OCI-LY7 (cell line): ENCODE results near the gene EMX2. TPM values are rescaled to one million over a fixed set of nuclear protein-coding genes. Genes with fewer than 3 reads are reported as not detected.

Source experiments
- BruUV-seq: library from RNA; stranded (reverse); fragments of 400-500 nt; replicated peaks from 2 replicates; lab custom pipeline; 2021; lab: Mats Ljungman, UMichigan
- CTCF ChIA-PET: fragments of 300-600 bp; sonication (Branson Sonifier 250); formaldehyde crosslinking; loops from one replicate; lab custom pipeline; 2022; ENCODE audit warnings: antibody characterized with exemption; ENCODE audit not compliant: unreplicated experiment; lab: Charles Lee
- POLR2A ChIA-PET: fragments of 300-600 bp; sonication (Branson Sonifier 250); formaldehyde crosslinking; loops from one replicate; lab custom pipeline; 2022; ENCODE audit warnings: antibody characterized with exemption; lab: Charles Lee
- DNase-seq: peaks from one replicate; pipeline ENCODE4 v3.0.0-alpha.2; 2015; ENCODE audit warnings: low spot score
- H2AFZ ChIP-seq: fragments of 200-600 bp; sonication (generic), shearing (Covaris generic); 2 replicates; pipeline ENCODE4 v1.6.1; 2014; ENCODE audit warnings: mild to moderate bottlenecking, antibody characterized with exemption, low read length, moderate library complexity
- H3K27ac ChIP-seq: fragments of 200-600 bp; sonication (generic); 2 replicates; pipeline ENCODE4 v1.5.1; 2014; ENCODE audit warnings: mixed run types, low read depth, mild to moderate bottlenecking, moderate library complexity, low read length, inconsistent platforms; ENCODE audit not compliant: poor library complexity, severe bottlenecking
- H3K36me3 ChIP-seq: fragments of 200-600 bp; sonication (generic); 2 replicates; pipeline ENCODE4 v1.6.1; 2014; ENCODE audit warnings: mild to moderate bottlenecking, antibody characterized with exemption, low read length, moderate library complexity, mixed read lengths; ENCODE audit not compliant: insufficient read depth
- H3K4me1 ChIP-seq: fragments of 200-600 bp; sonication (generic); 2 replicates; pipeline ENCODE4 v1.5.1; 2014; ENCODE audit warnings: mild to moderate bottlenecking, low read length; ENCODE audit not compliant: insufficient read depth, poor library complexity, severe bottlenecking
- H3K4me2 ChIP-seq: fragments of 200-600 bp; sonication (generic); 2 replicates; pipeline ENCODE4 v1.6.1; 2014; ENCODE audit warnings: mild to moderate bottlenecking, low read length
- H3K4me3 ChIP-seq: fragments of 200-600 bp; sonication (generic); 2 replicates; pipeline ENCODE4 v1.5.1; 2014; ENCODE audit warnings: mild to moderate bottlenecking, low read depth, low read length; ENCODE audit not compliant: poor library complexity, severe bottlenecking
- H3K79me2 ChIP-seq: fragments of 200-600 bp; sonication (generic); 2 replicates; pipeline ENCODE4 v1.6.1; 2016; ENCODE audit warnings: low read depth, mild to moderate bottlenecking, low read length, moderate library complexity, mixed read lengths; ENCODE audit not compliant: insufficient read depth
- H3K9me2 ChIP-seq: fragments of 200-600 bp; sonication (generic); 2 replicates; pipeline ENCODE4 v1.6.1; 2016; ENCODE audit warnings: mild to moderate bottlenecking, low read length, mixed read lengths; ENCODE audit not compliant: insufficient read depth
- H3K9me3 ChIP-seq: fragments of 200-600 bp; sonication (generic); 2 replicates; pipeline ENCODE4 v1.6.1; 2014; ENCODE audit warnings: mild to moderate bottlenecking, mixed run types, low read length, mixed read lengths
- H4K20me1 ChIP-seq: fragments of 200-600 bp; sonication (generic); 2 replicates; pipeline ENCODE4 v1.6.1; 2014; ENCODE audit warnings: mild to moderate bottlenecking, antibody characterized with exemption, low read length, moderate library complexity, mixed read lengths; ENCODE audit not compliant: insufficient read depth
- EZH2phosphoT487 ChIP-seq: fragments of 200-600 bp; sonication (generic); IDR thresholded peaks from 2 replicates; pipeline ENCODE4 v1.6.1; 2018; ENCODE audit warnings: low read depth, borderline replicate concordance, mild to moderate bottlenecking, mixed run types, antibody characterized with exemption, low read length, moderate library complexity, mixed read lengths
- intact Hi-C: fragments of 100-400 bp; cut with micrococcal nuclease; formaldehyde crosslinking; loops from one replicate; pipeline ENCODE4 v1.10.0; 2022; ENCODE audit not compliant: unreplicated experiment
- total RNA-seq, 2 experiments: library from RNA; depleted of rRNA in 1 of 2; stranded (reverse); fragments of >200 nt in 1 of 2; shearing (Covaris generic) in 1 of 2; gene quantifications; 2 replicates each; pipeline ENCODE4 v1.2.3, GENCODE V29; 2014 to 2022
- TF ChIP-seq, protein P1 (sequence below): fragments of 200-600 bp; sonication (generic); conservative IDR thresholded peaks from 2 replicates; pipeline ENCODE4 v1.5.1; 2014; ENCODE audit warnings: mild to moderate bottlenecking, antibody characterized with exemption, low read length, moderate library complexity, mixed read lengths

Gene EMX2
- total RNA-seq, 2 experiments from 2014 or later = not detected

DNA sequence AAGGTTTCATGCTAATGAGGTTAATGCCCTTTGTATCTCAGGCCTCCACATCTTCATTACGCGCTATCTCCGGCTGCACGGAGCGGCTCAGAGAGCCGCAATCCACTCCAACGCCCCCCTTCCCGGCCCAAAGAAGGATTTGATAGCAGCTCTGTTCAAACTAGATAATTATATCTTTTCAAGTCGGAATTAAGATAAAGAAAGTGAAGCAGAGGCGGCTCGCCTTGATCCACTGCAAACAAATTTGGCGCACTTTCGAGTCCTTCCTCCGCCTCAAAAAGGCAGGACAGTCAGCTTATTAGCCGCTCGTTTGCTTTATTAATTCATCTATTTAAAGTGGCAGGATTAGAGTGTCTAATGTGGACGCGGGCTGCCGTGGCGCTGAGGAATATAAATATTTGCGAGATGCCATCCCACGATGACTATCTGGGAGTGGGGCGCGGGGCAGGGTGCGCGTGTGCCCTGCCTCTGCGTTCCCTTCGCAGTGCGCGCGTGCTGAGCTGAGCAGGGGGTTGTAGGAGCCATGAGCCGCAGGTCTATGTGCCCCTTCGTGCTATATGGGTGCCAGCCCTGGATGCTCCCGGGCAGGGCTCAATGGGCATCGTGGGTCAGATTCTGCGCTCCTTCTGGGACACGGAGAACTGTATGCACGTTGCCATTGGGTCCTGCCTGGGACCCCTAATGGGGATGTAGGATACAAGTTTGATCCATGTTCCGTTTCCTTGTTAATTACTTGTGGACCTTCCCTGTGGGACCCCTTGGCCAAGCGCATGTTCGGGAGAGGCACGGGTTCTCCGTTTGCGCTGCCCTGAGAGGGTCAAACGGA, 9.0 kb downstream of the EMX2 start:
- ChIA-PET CTCF (no interaction called here), POLR2A (interaction anchor here (1.2 kb wide), 1 partner anchor 9 kb away, joined by 3 read pairs; no protein-coding TSS in a partner anchor)
- no peak overlapping the region for H3K4me2 ChIP-seq
- intact Hi-C loops = no loop called here
- no peaks in the 10 kb centered on the region for H3K9me3 ChIP-seq
- no peaks in the 10 kb centered on the region for H3K79me2 ChIP-seq
- no peak overlapping the region for H3K4me3 ChIP-seq
- BruUV-seq = no TSS peak
- H3K36me3 ChIP-seq = no peaks in the 10 kb centered on the region
- H3K27ac ChIP-seq = no peak overlapping the region
- no peak overlapping the region for H2AFZ ChIP-seq
- DNase-seq = no peak
- no peaks in the 10 kb centered on the region for H3K9me2 ChIP-seq
- H4K20me1 ChIP-seq = no peaks in the 10 kb centered on the region
- no peaks in the 10 kb centered on the region for H3K4me1 ChIP-seq
- TF ChIP-seq, protein P1, sequence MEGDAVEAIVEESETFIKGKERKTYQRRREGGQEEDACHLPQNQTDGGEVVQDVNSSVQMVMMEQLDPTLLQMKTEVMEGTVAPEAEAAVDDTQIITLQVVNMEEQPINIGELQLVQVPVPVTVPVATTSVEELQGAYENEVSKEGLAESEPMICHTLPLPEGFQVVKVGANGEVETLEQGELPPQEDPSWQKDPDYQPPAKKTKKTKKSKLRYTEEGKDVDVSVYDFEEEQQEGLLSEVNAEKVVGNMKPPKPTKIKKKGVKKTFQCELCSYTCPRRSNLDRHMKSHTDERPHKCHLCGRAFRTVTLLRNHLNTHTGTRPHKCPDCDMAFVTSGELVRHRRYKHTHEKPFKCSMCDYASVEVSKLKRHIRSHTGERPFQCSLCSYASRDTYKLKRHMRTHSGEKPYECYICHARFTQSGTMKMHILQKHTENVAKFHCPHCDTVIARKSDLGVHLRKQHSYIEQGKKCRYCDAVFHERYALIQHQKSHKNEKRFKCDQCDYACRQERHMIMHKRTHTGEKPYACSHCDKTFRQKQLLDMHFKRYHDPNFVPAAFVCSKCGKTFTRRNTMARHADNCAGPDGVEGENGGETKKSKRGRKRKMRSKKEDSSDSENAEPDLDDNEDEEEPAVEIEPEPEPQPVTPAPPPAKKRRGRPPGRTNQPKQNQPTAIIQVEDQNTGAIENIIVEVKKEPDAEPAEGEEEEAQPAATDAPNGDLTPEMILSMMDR = no peak
- TF ChIP-seq EZH2phosphoT487 = no peak

DNA sequence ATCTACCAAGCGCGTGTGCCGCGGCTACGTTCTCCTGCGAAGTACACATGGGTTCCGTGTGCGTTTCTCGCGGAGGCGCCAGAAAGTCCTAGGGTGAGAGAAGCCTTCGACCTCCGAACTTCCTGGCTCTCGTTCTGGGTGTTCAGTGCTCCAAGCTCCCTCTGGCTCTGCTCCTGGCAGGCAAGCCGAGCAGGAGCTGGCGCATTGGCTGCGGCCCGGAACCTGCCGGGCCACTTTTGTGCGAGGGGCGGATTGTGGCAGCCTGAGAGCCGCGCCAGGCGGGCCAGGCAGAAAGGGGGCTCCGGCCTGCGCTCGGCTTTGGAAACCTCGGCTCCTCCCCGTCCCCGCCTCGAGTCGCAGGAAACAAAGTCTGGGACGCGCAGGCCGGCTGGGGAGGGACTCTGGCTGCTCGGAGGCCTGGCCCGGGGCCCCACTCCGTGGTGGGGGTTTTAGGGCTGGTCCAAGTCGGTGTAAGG, 9.6 kb downstream of the EMX2 start:
- Histone ChIP-seq H3K27ac (no peak overlapping the region), H3K4me3 (no peak overlapping the region), H3K9me3 (no peaks in the 10 kb centered on the region), H3K4me2 (no peak overlapping the region), H4K20me1 (no peaks in the 10 kb centered on the region), H3K9me2 (no peaks in the 10 kb centered on the region), H3K79me2 (no peaks in the 10 kb centered on the region), H3K4me1 (no peaks in the 10 kb centered on the region), H2AFZ (no peak overlapping the region), H3K36me3 (no peaks in the 10 kb centered on the region)
- TF ChIP-seq EZH2phosphoT487 = no peak
- TF ChIP-seq, protein P1 = no peak
- POLR2A ChIA-PET = no interaction called here
- CTCF ChIA-PET = no interaction called here
- BruUV-seq = no TSS peak
- no peak for DNase-seq
- intact Hi-C loops = no loop called here

DNA sequence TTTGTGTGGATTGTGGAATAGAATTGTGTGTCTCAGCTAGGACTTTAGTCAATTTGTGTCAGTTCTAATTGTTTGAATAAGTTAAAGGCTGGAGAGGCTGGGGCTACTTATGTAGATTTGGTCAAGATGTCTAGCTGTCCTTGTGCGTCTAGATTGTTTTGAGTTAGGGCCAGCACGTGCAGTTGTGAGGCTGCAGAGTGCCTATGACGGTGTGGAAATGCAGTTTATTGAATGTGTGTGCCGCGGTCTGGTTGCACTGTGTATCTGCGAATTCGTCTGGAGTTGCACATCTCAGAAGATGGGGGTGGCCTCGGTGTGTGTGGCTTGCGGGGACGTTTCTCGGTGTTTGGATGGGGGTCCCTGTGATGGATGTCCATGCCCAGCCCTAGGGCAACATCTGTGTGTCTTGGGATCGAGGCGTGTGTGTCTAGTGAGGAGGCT, 10.2 kb downstream of the EMX2 start:
- Histone ChIP-seq H2AFZ (no peak overlapping the region), H3K4me3 (no peak overlapping the region), H3K9me2 (no peaks in the 10 kb centered on the region), H3K36me3 (no peaks in the 10 kb centered on the region), H3K4me2 (no peak overlapping the region), H3K9me3 (no peaks in the 10 kb centered on the region), H4K20me1 (no peaks in the 10 kb centered on the region), H3K27ac (no peak overlapping the region), H3K4me1 (no peaks in the 10 kb centered on the region), H3K79me2 (no peaks in the 10 kb centered on the region)
- intact Hi-C loops = no loop called here
- BruUV-seq = no TSS peak
- CTCF ChIA-PET = no interaction called here
- TF ChIP-seq, protein P1 = no peak
- TF ChIP-seq EZH2phosphoT487 = no peak
- no peak for DNase-seq
- POLR2A ChIA-PET = no interaction called here
